Tibial artery (tissue), 4 donors: ENCODE data around the gene HCCS.

Experiments used
- DNase-seq, 2 donors: peaks; one replicate each; pipeline ENCODE4 v3.0.0-alpha.2; 2019
- H3K27ac ChIP-seq, 2 donors: fragments of 200-600 bp; sonication (generic) in 1 of 2; 1 replicate in 1 of 2; 2 replicates in 1 of 2; pipeline ENCODE4 v1.5.1; 2018 to 2019; ENCODE audit warnings: mild to moderate bottlenecking in 1 of 2
- H3K27me3 ChIP-seq, 2 donors: fragments of 200-600 bp; sonication (generic) in 1 of 2; one replicate each; pipeline versions ENCODE4 v1.5.1 to v1.6.0; 2016 to 2019
- H3K36me3 ChIP-seq, 3 donors: fragments of 200-600 bp; sonication (generic) in 2 of 3; one replicate each; pipeline ENCODE4 v1.5.1; 2016 to 2019; ENCODE audit warnings: mild to moderate bottlenecking in 2 of 3
- H3K4me1 ChIP-seq, 4 donors: fragments of 200-600 bp; sonication (generic) in 2 of 4; 1 replicate in 3 of 4; 2 replicates in 1 of 4; pipeline ENCODE4 v1.5.1; 2016 to 2019
- H3K4me3 ChIP-seq, 2 donors: fragments of 200-600 bp; sonication (generic) in 1 of 2; 1 replicate in 1 of 2; 2 replicates in 1 of 2; pipeline ENCODE4 v1.5.1; 2018 to 2019; ENCODE audit warnings: mild to moderate bottlenecking in 2 of 2
- H3K9me3 ChIP-seq, 3 donors: fragments of 200-600 bp; sonication (generic) in 1 of 3; one replicate each; pipeline ENCODE4 v1.5.1; 2016 to 2019
- CTCF ChIP-seq, 2 experiments: fragments of 200-600 bp in 1 of 2; fragments of 450-650 bp in 1 of 2; IDR thresholded peaks; one replicate each; pipeline ENCODE4 v1.5.1; 2017 to 2019; ENCODE audit warnings: antibody characterized with exemption in 2 of 2, mild to moderate bottlenecking in 1 of 2, moderate library complexity in 1 of 2
- intact Hi-C: fragments of 100-400 bp; cut with DNase I; formaldehyde crosslinking; loops from one replicate; pipeline ENCODE4 v1.15.0; 2023; ENCODE audit warnings: low total_unique reads

Gene HCCS

GRCh38 chrX:11111037-11111851, at the start of gene HCCS:
Gene HCCS, plus strand, starts transcription at chrX:11111332. Its CDS starts 729 bp downstream, at chrX:11112061.
- DNase-seq, result peak; percentile 77 to 92
- Histone ChIP-seq H3K9me3 (no peaks in the 10 kb centered on the region), H3K36me3 (peaks cover 4 to 21% (median 10%) of the 10 kb centered on the region in 3 donors), H3K27me3 (no peaks in the 10 kb centered on the region), H3K4me1 (peaks cover 0 to 21% (median 4%) of the 10 kb centered on the region in 4 donors), H3K4me3 (peak within 1 kb of the TSS; percentile 73 to 76), H3K27ac (peak within 1 kb of the TSS; percentile 82 to 83)
- no peak for TF ChIP-seq CTCF (IDR thresholded peaks at IDR 0.05)
- intact Hi-C loops, result no loop called here

- Histone ChIP-seq H3K36me3 (no peaks in the 10 kb centered on the region), H3K4me3 (no peak overlapping the region), H3K4me1 (no peaks in the 10 kb centered on the region), H3K9me3 (no peaks in the 10 kb centered on the region), H3K27me3 (no peaks in the 10 kb centered on the region), H3K27ac (no peak overlapping the region)
- DNase-seq, result no peak
- TF ChIP-seq CTCF (IDR thresholded peaks at IDR 0.05), result no peak
- intact Hi-C loops, result no loop called here
Measured at GRCh38 chrX:11064276-11064675, 46.9 kb upstream of the HCCS start.

- no peaks in the 10 kb centered on the region for H3K4me1 ChIP-seq
- no peak for DNase-seq
- no peaks in the 10 kb centered on the region for H3K27me3 ChIP-seq
- no peak overlapping the region for H3K27ac ChIP-seq
- H3K9me3 ChIP-seq, result no peaks in the 10 kb centered on the region
- no peak overlapping the region for H3K4me3 ChIP-seq
- intact Hi-C loops, result no loop called here
- H3K36me3 ChIP-seq, result no peaks in the 10 kb centered on the region
- TF ChIP-seq CTCF (IDR thresholded peaks at IDR 0.05), result no peak
Measured at GRCh38 chrX:11064851-11065600, 46.1 kb upstream of the HCCS start.

GRCh38 chrX:11066812-11067211, 44.3 kb upstream of the HCCS start:
- Histone ChIP-seq H3K4me3 (no peak overlapping the region), H3K9me3 (no peaks in the 10 kb centered on the region), H3K27ac (no peak overlapping the region), H3K36me3 (no peaks in the 10 kb centered on the region), H3K27me3 (no peaks in the 10 kb centered on the region), H3K4me1 (no peaks in the 10 kb centered on the region)
- intact Hi-C loops, result no loop called here
- TF ChIP-seq CTCF (IDR thresholded peaks at IDR 0.05), result no peak
- no peak for DNase-seq

GRCh38 chrX:11073381-11073780, 37.8 kb upstream of the HCCS start:
- no peak for TF ChIP-seq CTCF (IDR thresholded peaks at IDR 0.05)
- intact Hi-C loops, result no loop called here
- H3K27me3 ChIP-seq, result no peaks in the 10 kb centered on the region
- DNase-seq, result no peak
- no peak overlapping the region for H3K27ac ChIP-seq
- no peaks in the 10 kb centered on the region for H3K9me3 ChIP-seq
- no peak overlapping the region for H3K4me3 ChIP-seq
- H3K4me1 ChIP-seq, result no peaks in the 10 kb centered on the region
- H3K36me3 ChIP-seq, result no peaks in the 10 kb centered on the region
